GM12878 (cell line): ENCODE results near the gene OR2AG2. TPM values are rescaled to one million over a fixed set of nuclear protein-coding genes. Genes with fewer than 3 reads are reported as not detected.
"Not testable (repeated sequence)": the region's sequence is repeated elsewhere in the genome, so short reads cannot be mapped to it uniquely, and the experiment has no call there.

Experiments used
- ATAC-seq: fragments of 200-7000 bp; cut with Tn5 transposase; 3 replicates; pipeline ENCODE4 v1.9.1; 2020; ENCODE audit warnings: mild to moderate bottlenecking, moderate library complexity
- BruUV-seq: library from RNA; stranded (reverse); fragments of 400-500 nt; replicated peaks from 2 replicates; lab custom pipeline; 2021; lab: Mats Ljungman, UMichigan
- CTCF ChIA-PET: fragments of 300-600 bp; sonication (Branson Sonifier 250); formaldehyde crosslinking; extraction: SDS; loops from one replicate; lab custom pipeline; 2021; ENCODE audit warnings: inconsistent platforms; lab: Yijun Ruan, JAX
- POLR2A ChIA-PET: fragments of 350-600 bp; formaldehyde crosslinking; extraction: SDS; loops from one replicate; lab custom pipeline; 2021; ENCODE audit warnings: inconsistent platforms; lab: Charles Lee
- RAD21 ChIA-PET: fragments of 300-600 bp; sonication (Branson Sonifier 250); formaldehyde crosslinking; loops from one replicate; lab custom pipeline; 2023; ENCODE audit warnings: antibody characterized with exemption; ENCODE audit not compliant: unreplicated experiment; lab: Charles Lee
- SMC1A ChIA-PET: fragments of 300-600 bp; sonication (Branson Sonifier 250); formaldehyde crosslinking; loops from one replicate; lab custom pipeline; 2023; ENCODE audit not compliant: unreplicated experiment, uncharacterized antibody; lab: Charles Lee
- DNase-seq: peaks from one replicate; pipeline ENCODE4 v3.0.0-alpha.2; 2011; ENCODE audit warnings: low read depth, low spot score
- FAIRE-seq: peaks from 3 replicates; lab custom pipeline; 2011; peaks lifted over from hg19 to GRCh38; lab: Jason Lieb, UNC
- H2AFZ ChIP-seq: 2 replicates; pipeline ENCODE4 v1.6.0; 2011; ENCODE audit warnings: low read depth, low read length, control low read depth; ENCODE audit not compliant: control insufficient read depth
- H3K27ac ChIP-seq: 2 replicates; pipeline ENCODE4 v1.5.1; 2011; ENCODE audit warnings: control low read depth; ENCODE audit not compliant: control insufficient read depth, insufficient read depth
- H3K27me3 ChIP-seq, 2 experiments: replicated peaks in 1 of 2; 2 replicates each; pipeline versions ENCODE4 v1.6.0 to v1.6.1; 2011; ENCODE audit warnings: low read length in 1 of 2; ENCODE audit not compliant: control insufficient read depth in 2 of 2, insufficient read depth in 2 of 2
- H3K36me3 ChIP-seq, 2 experiments: 2 replicates each; pipeline ENCODE4 v1.5.1; 2011; ENCODE audit warnings: low read length in 1 of 2; ENCODE audit not compliant: control insufficient read depth in 2 of 2, insufficient read depth in 2 of 2
- H3K4me1 ChIP-seq: 2 replicates; pipeline ENCODE4 v1.6.1; 2011; ENCODE audit warnings: mild to moderate bottlenecking, low read length, moderate library complexity, mixed read lengths; ENCODE audit not compliant: control insufficient read depth, insufficient read depth
- H3K4me2 ChIP-seq: 2 replicates; pipeline ENCODE4 v1.6.0; 2011; ENCODE audit warnings: control low read depth; ENCODE audit not compliant: control insufficient read depth, insufficient read depth
- H3K4me3 ChIP-seq: fragments of 200-600 bp; sonication (generic); 2 replicates; pipeline ENCODE4 v1.5.1; 2016
- H3K79me2 ChIP-seq: 2 replicates; pipeline ENCODE4 v1.6.0; 2011; ENCODE audit warnings: low read length; ENCODE audit not compliant: control insufficient read depth, insufficient read depth
- H3K9ac ChIP-seq: 2 replicates; pipeline ENCODE4 v1.8.0; 2011; ENCODE audit warnings: low read length, control low read depth, mixed read lengths; ENCODE audit not compliant: control insufficient read depth, insufficient read depth
- H3K9me3 ChIP-seq: replicated peaks from 3 replicates; pipeline ENCODE4 v1.5.1; 2011; ENCODE audit warnings: mild to moderate bottlenecking, low read length; ENCODE audit not compliant: control insufficient read depth, insufficient read depth
- H4K20me1 ChIP-seq: 2 replicates; pipeline ENCODE4 v1.6.0; 2011; ENCODE audit not compliant: control insufficient read depth, insufficient read depth
- FOXK2 ChIP-seq: fragments of 450-650 bp; IDR thresholded peaks from 2 replicates; pipeline ENCODE4 v1.6.1; 2017; ENCODE audit warnings: mild to moderate bottlenecking, moderate library complexity
- POLR2AphosphoS2 ChIP-seq: IDR thresholded peaks from 2 replicates; pipeline ENCODE4 v1.6.1; 2011; ENCODE audit warnings: low read depth, mild to moderate bottlenecking, low read length, improper control_type of control experiment, moderate library complexity
- WGBS: methylation state at CpG from one replicate; pipeline ENCODE4 v1.1.6; 2016; ENCODE audit warnings: low lambda C conversion rate; ENCODE audit not compliant: insufficient replicate concordance, insufficient coverage; ENCODE audit errors: missing lambda C conversion rate; 5-methylcytosine and 5-hydroxymethylcytosine counted together
- in situ Hi-C: fragments of 300-500 bp; cut with MboI; formaldehyde crosslinking; loops from 9 replicates; pipeline ENCODE4 v1.14.3; 2018; ENCODE audit warnings: mixed read lengths
- intact Hi-C: fragments of 100-400 bp; cut with micrococcal nuclease; formaldehyde crosslinking; loops from one replicate; pipeline ENCODE4 v1.14.2; 2022; ENCODE audit not compliant: unreplicated experiment
- polyA plus RNA-seq, 11 experiments: library from polyadenylated mRNA; depleted of rRNA in 4 of 11; unstranded in 6 of 11; stranded (reverse) in 5 of 11; fragments of >200 nt; fragmentation: Nextera tagmentation in 4 of 11; fragmentation: Illumina TruSeq in 1 of 11; extraction: Ambion mirVana in 4 of 11; extraction: Trizol in 1 of 11; gene quantifications; 1 replicate in 1 of 11; 2 replicates in 10 of 11; pipeline versions ENCODE4 v1.2.1 to v1.2.3, GENCODE V29; 2011 to 2016; ENCODE audit warnings: inconsistent platforms in 2 of 11, missing spikeins in 2 of 11, low read depth in 1 of 11
- total RNA-seq, 4 experiments: library from RNA; depleted of rRNA in 3 of 4; stranded (reverse); fragments of >200 nt in 3 of 4; fragmentation: Illumina TruSeq in 1 of 4; extraction: Trizol in 1 of 4; gene quantifications; 2 replicates each; pipeline versions ENCODE4 v1.2.1 to v1.2.3, GENCODE V29; 2013 to 2021

The OR2AG2 gene
- total and polyA plus RNA-seq, 10 of the 15 experiments (the other 5 are each of a cell fraction or from before 2014, with no cell fraction given): 0.01 to 0.09 (median 0.07) TPM; not detected in 6

GRCh38 chr11:6801075-6801474, 29.3 kb upstream of the OR2AG2 start:
- H3K9ac ChIP-seq, H3K9me3 ChIP-seq, BruUV-seq, RAD21 ChIA-PET, H3K79me2 ChIP-seq, POLR2A ChIA-PET, H3K27me3 ChIP-seq, H3K4me1 ChIP-seq, DNase-seq, SMC1A ChIA-PET, ATAC-seq, H2AFZ ChIP-seq, H4K20me1 ChIP-seq, intact Hi-C loops, H3K4me2 ChIP-seq, H3K4me3 ChIP-seq, in situ Hi-C loops, FAIRE-seq, H3K36me3 ChIP-seq, H3K27ac ChIP-seq: not testable (repeated sequence)
- CTCF ChIA-PET: interaction anchor here (1.0 to 4.5 kb wide), 2 partner anchors 11 to 47 kb away, joined by 3 to 25 read pairs; no protein-coding TSS in a partner anchor

- in situ Hi-C loops: no loop called here
- BruUV-seq: no TSS peak
- ChIA-PET RAD21 (no interaction called here), CTCF (interaction anchor here (0.7 to 4.5 kb wide), 2 partner anchors 13 to 547 kb away, joined by 3 to 25 read pairs; no protein-coding TSS in a partner anchor), SMC1A (no interaction called here), POLR2A (no interaction called here)
- H3K9me3 ChIP-seq: no peaks in the 10 kb centered on the region; the same call in 2 of the 3 replicates
- intact Hi-C loops: no loop called here
- TF ChIP-seq POLR2AphosphoS2 (no peak), FOXK2 (no peak)
- no peaks in the 10 kb centered on the region for H3K27me3 ChIP-seq
- 0% methylated on average over 1 of the region's 1 CpG for WGBS
- no peak within 1 kb of the TSS for H2AFZ ChIP-seq
- H3K27ac ChIP-seq: no peak within 1 kb of the TSS
- DNase-seq: no peak
- H3K4me2 ChIP-seq: no peak within 1 kb of the TSS
- no peak for ATAC-seq
- no peak for FAIRE-seq
- H3K79me2 ChIP-seq: no peaks in the 10 kb centered on the region
- no peak within 1 kb of the TSS for H3K4me3 ChIP-seq
- H4K20me1 ChIP-seq: no peaks in the 10 kb centered on the region
- no peaks in the 10 kb centered on the region for H3K4me1 ChIP-seq
- no peak within 1 kb of the TSS for H3K9ac ChIP-seq
- no peaks in the 10 kb centered on the region for H3K36me3 ChIP-seq
Observed at GRCh38 chr11:6799402-6799801, 27.6 kb upstream of the OR2AG2 start, which contains the start of gene OR6A2. OR6A2 (minus strand) TSS chr11:6799689; CDS start chr11:6795708, 3,981 bp downstream.
